Epidermal melanocyte (primary cell): ENCODE measurements around the gene DDIT4.
A peak's percentile ranks its signal among the peaks of the same experiment; 100 is the strongest.
"Not testable (repeated sequence)": the region's sequence is repeated elsewhere in the genome, so short reads cannot be mapped to it uniquely, and the experiment has no call there.

Experiments used
- DNase-seq: peaks from one replicate; pipeline ENCODE4 v3.0.0; 2011; ENCODE audit warnings: low spot score; ENCODE audit not compliant: insufficient read length

Gene DDIT4

GRCh38 chr10:72292223-72292691, 18.5 kb downstream of the DDIT4 start:
- no peak for DNase-seq

- no peak for DNase-seq
Observed at GRCh38 chr10:72295330-72295910, 21.7 kb downstream of the DDIT4 start.

- not testable (repeated sequence) for DNase-seq
Observed at GRCh38 chr10:72296829-72297280, 23.1 kb downstream of the DDIT4 start.

- DNase-seq, result peak; percentile 14
Observed at GRCh38 chr10:72297281-72297804, 23.6 kb downstream of the DDIT4 start.

- DNase-seq, result peak; percentile 86
Observed at GRCh38 chr10:72297805-72298591, 24.3 kb downstream of the DDIT4 start.

- DNase-seq, result no peak
Observed at GRCh38 chr10:72298592-72299519, 25.1 kb downstream of the DDIT4 start.

GRCh38 chr10:72303424-72304128, 29.9 kb downstream of the DDIT4 start:
- no peak for DNase-seq

GRCh38 chr10:72306215-72306760, 32.6 kb downstream of the DDIT4 start:
- no peak for DNase-seq

GRCh38 chr10:72307711-72308110, 34.0 kb downstream of the DDIT4 start:
- not testable (repeated sequence) for DNase-seq

GRCh38 chr10:72308320-72308987, 34.7 kb downstream of the DDIT4 start:
- no peak for DNase-seq

- DNase-seq, result no peak
Observed at GRCh38 chr10:72309290-72310240, 35.8 kb downstream of the DDIT4 start.

- DNase-seq, result no peak
Observed at GRCh38 chr10:72310241-72310633, 36.5 kb downstream of the DDIT4 start.

- DNase-seq, result no peak
Observed at GRCh38 chr10:72310636-72311035, 36.9 kb downstream of the DDIT4 start.

- DNase-seq, result no peak
Observed at GRCh38 chr10:72311667-72312066, 37.9 kb downstream of the DDIT4 start.

- no peak for DNase-seq
Observed at GRCh38 chr10:72312865-72313391, 39.2 kb downstream of the DDIT4 start.

- DNase-seq, result no peak
Observed at GRCh38 chr10:72314263-72314662, 40.5 kb downstream of the DDIT4 start.

GRCh38 chr10:72315054-72315453, 41.3 kb downstream of the DDIT4 start:
- no peak for DNase-seq

- DNase-seq, result no peak
Observed at GRCh38 chr10:72315611-72316385, 42.1 kb downstream of the DDIT4 start.
